ENCODE data around the gene GABRG1.

Gene GABRG1

DNA sequence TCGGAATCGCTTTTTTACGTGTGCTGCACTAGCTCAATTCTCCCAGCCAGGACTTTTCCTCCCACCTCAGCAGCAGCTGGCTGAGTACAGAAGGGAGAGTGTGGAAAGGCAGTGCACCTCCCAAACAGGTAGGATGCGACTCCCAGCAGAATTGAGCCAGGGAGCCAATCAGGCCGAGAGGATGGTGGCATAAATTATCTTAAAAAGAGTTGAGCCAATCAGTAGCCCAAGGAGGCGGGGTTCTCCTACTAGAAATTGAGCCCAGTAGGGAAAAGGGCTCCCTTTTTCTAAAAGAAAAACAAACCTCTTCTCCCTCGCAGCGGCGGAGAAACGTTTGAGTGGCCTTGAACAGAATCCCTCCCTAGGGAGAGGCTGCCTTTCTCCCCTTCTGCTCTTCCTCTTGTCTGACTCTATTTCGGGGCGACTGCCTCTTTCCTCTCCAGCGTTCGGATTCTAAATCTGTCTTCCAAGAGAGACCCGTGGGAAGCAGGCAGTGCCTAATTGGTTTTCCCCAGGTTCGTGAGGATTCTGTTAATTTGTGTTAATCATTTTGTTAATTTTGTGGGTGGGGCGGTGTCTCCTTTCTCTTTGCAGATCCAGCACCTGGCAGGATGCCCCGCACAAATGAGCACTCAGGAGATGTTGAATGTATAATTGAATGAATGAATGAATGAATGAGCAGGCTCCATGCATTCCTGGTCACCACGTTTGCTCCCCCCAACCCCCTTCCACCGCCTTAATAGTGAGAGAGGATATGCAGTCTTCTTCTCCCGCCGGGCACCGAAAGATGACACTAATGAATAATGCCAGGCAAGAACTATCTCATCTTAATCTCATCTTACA lies at the start of gene GABRG1:
TSS of gene GABRG1 (minus strand) at position 142 of the 843 bp plus-strand sequence. CDS start at position 1, 141 bp downstream.
- no peak for DNase-seq

GRCh38 chr4:46146993-46147392 lies 23.1 kb upstream of the GABRG1 start:
- no peak for DNase-seq

DNA sequence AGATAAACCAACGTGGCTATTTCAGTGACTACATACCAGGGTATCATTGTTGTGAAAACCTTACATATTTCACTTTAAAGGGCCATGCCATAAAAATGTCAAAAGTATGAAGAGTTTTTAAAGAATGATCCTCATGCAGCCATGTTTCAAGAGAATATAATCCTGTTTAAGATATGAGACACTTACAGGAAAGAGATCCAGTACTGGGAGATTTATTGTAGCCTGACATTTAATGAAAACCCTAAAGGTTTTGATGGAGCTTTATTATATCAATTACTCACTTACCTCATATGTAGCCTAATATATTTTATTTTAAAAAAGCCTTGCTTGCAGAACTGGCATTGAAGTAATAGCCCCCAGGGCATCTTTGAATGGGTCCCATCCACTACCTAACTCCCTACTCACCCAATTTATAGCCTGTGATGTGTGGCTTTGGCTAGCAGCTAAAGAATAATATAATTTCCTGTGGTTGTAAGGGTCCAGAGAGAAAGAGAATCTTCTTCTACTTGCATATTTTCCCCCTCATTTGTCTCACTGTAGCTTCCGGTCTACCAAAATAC lies 7.7 kb upstream of the GABRG1 start:
- no peak for DNase-seq

DNA sequence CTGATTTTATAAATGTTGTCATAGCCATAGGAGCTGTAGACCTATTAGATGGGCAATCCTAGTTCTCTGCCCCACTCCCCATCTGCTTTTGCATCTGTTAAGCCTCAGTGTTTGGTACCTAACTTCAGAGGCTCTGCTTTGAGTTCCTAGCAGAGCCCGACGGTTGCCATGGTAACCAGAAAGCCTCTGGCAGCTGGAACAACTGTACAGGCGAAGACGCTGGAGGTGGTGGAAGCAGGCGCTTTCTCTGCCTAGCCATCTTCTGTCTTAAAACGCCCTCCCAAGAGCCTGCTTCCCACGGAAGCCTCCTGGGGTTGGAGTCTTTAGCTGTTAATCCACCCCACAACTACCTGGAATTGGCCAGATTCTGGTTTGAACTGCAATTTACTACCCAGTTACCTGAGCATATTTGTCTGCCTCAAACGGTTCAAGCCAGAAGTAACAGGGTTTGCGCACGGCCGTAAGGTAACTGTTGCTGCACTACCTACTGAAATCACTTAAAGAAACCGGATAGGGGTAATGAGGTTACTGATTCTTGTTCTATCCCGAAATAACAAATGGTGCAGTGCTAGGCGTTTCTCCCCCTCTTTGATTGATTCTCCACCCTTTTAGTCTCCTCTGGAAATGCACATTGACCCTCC lies 1.0 kb upstream of the GABRG1 start:
- DNase-seq, result no peak

GRCh38 chr4:46081674-46082073 lies 42.2 kb downstream of the GABRG1 start:
- DNase-seq, result no peak

DNA sequence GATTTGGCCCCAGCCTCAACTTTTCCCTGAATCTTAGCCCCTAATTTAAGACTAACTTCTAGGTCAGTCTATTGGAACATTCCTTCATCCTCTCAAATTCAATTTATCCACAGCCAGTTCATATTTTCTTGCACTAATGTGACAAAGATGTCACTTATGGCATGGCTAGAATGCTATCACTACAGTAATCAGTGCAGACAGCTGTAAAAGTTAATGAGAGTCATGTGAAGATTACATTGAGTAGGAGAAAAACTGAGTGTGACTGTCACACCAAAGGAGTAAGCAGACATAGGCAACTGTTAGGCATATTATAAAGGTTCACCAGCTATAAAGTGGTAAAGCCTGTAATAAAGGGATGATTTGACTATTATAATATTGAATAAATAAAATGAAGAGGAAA lies 42.6 kb downstream of the GABRG1 start:
- no peak for DNase-seq

GRCh38 chr4:46073778-46074177 lies 50.1 kb downstream of the GABRG1 start:
- peak; percentile 29 to 45 for DNase-seq

- DNase-seq, result no peak
These were observed 72.5 kb downstream of the GABRG1 start for GRCh38 chr4:46051392-46051791.

- no peak for DNase-seq
These were observed 91.8 kb downstream of the GABRG1 start for GRCh38 chr4:46032056-46032455.

GRCh38 chr4:46016306-46016705 lies 107.5 kb downstream of the GABRG1 start:
- DNase-seq, result peak; percentile 2 to 4

- DNase-seq, result no peak
These were observed 131.1 kb downstream of the GABRG1 start for GRCh38 chr4:45992728-45993127.

- DNase-seq, result no peak
These were observed 134.1 kb downstream of the GABRG1 start for GRCh38 chr4:45989775-45990174.

DNA sequence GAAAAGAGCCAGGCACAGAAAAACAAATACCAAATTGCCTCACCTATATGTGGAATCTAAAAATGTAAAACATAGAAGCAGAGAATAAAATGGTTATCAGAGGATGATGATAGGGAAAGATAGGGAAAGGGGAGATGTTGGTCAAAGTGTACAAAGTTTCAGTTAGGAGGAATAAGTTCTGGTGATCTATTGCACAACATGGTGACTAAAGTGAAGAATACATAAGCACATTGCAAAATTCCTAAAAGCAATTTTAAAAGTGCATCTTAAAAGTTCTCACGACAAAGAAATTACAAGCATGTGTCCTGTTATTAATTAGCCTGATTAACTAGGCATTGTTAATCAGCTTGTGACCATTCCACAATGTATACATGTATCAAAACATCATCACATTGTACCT lies 136.0 kb downstream of the GABRG1 start:
- no peak for DNase-seq
